ENCODE data around the gene FOS.

Gene FOS

GRCh38 chr14:75311356-75311755 lies 32.7 kb downstream of the FOS start (continued):
- no peak for TF ChIP-seq ZNF394 (tag by site-specific recombination; IDR thresholded peaks at IDR 0.05; ENCODE audit: borderline replicate concordance)
- TF ChIP-seq ZEB2 (tag by site-specific recombination; IDR thresholded peaks at IDR 0.05) = no peak

GRCh38 chr14:75312341-75312740 lies 33.7 kb downstream of the FOS start:
- Histone ChIP-seq H3K4me3 (ENCODE audit: low read depth, low read length) (no peak overlapping the region), H3K27ac (ENCODE audit: extremely low read depth, low read depth, low read length) (no peak overlapping the region), H3K9me3 (ENCODE audit: control insufficient read depth, insufficient read depth, low read depth, low read length) (no peaks in the 10 kb centered on the region), H3K36me3 (ENCODE audit: control insufficient read depth in 2 of 2, insufficient read depth in 1 of 2, low read length in 2 of 2) (no peaks in the 10 kb centered on the region), H3K4me1 (ENCODE audit: control insufficient read depth, insufficient read depth, low read length) (0 out of 2 replicates have a peak, but pooled peaks cover 5% of the 10 kb centered on the region)
- CTCF ChIA-PET = interaction anchor here (1.0 kb wide), 1 partner anchor 249 kb away, joined by 5 read pairs; no protein-coding TSS in a partner anchor
- POLR2A ChIA-PET = no interaction called here
- TF ChIP-seq ZNF791 (tag by site-specific recombination; IDR thresholded peaks at IDR 0.05) (no peak), ZNF837 (tag by site-specific recombination; IDR thresholded peaks at IDR 0.05) (no peak), ZNF239 (tag by site-specific recombination; IDR thresholded peaks at IDR 0.05) (no peak), ZBTB44 (tag by site-specific recombination; IDR thresholded peaks at IDR 0.05) (no peak), ZNF155 (tag by site-specific recombination; IDR thresholded peaks at IDR 0.05) (no peak), INSM2 (tag by site-specific recombination; IDR thresholded peaks at IDR 0.05) (no peak)

GRCh38 chr14:75313294-75313693 lies 34.7 kb downstream of the FOS start:
- Histone ChIP-seq H3K4me3 (ENCODE audit: low read depth, low read length) (no peak overlapping the region), H3K9me3 (ENCODE audit: control insufficient read depth, insufficient read depth, low read depth, low read length) (no peaks in the 10 kb centered on the region), H3K27ac (ENCODE audit: extremely low read depth, low read depth, low read length) (no peak overlapping the region), H3K4me1 (ENCODE audit: control insufficient read depth, insufficient read depth, low read length) (0 out of 2 replicates have a peak, but pooled peaks cover 5% of the 10 kb centered on the region), H3K36me3 (ENCODE audit: control insufficient read depth in 2 of 2, insufficient read depth in 1 of 2, low read length in 2 of 2) (no peaks in the 10 kb centered on the region)
- POLR2A ChIA-PET = no interaction called here
- CTCF ChIA-PET = interaction anchor here (1.4 kb wide), 1 partner anchor 248 kb away, joined by 4 read pairs; no protein-coding TSS in a partner anchor
- no peak for TF ChIP-seq ZNF776 (tag by site-specific recombination; IDR thresholded peaks at IDR 0.05; ENCODE audit: borderline replicate concordance)
- TF ChIP-seq, protein P1, sequence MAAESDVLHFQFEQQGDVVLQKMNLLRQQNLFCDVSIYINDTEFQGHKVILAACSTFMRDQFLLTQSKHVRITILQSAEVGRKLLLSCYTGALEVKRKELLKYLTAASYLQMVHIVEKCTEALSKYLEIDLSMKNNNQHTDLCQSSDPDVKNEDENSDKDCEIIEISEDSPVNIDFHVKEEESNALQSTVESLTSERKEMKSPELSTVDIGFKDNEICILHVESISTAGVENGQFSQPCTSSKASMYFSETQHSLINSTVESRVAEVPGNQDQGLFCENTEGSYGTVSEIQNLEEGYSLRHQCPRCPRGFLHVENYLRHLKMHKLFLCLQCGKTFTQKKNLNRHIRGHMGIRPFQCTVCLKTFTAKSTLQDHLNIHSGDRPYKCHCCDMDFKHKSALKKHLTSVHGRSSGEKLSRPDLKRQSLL (tag by site-specific recombination; IDR thresholded peaks at IDR 0.05) = no peak
- TF ChIP-seq SP7 (tag by site-specific recombination; IDR thresholded peaks at IDR 0.05) = no peak
- TF ChIP-seq, protein P2, sequence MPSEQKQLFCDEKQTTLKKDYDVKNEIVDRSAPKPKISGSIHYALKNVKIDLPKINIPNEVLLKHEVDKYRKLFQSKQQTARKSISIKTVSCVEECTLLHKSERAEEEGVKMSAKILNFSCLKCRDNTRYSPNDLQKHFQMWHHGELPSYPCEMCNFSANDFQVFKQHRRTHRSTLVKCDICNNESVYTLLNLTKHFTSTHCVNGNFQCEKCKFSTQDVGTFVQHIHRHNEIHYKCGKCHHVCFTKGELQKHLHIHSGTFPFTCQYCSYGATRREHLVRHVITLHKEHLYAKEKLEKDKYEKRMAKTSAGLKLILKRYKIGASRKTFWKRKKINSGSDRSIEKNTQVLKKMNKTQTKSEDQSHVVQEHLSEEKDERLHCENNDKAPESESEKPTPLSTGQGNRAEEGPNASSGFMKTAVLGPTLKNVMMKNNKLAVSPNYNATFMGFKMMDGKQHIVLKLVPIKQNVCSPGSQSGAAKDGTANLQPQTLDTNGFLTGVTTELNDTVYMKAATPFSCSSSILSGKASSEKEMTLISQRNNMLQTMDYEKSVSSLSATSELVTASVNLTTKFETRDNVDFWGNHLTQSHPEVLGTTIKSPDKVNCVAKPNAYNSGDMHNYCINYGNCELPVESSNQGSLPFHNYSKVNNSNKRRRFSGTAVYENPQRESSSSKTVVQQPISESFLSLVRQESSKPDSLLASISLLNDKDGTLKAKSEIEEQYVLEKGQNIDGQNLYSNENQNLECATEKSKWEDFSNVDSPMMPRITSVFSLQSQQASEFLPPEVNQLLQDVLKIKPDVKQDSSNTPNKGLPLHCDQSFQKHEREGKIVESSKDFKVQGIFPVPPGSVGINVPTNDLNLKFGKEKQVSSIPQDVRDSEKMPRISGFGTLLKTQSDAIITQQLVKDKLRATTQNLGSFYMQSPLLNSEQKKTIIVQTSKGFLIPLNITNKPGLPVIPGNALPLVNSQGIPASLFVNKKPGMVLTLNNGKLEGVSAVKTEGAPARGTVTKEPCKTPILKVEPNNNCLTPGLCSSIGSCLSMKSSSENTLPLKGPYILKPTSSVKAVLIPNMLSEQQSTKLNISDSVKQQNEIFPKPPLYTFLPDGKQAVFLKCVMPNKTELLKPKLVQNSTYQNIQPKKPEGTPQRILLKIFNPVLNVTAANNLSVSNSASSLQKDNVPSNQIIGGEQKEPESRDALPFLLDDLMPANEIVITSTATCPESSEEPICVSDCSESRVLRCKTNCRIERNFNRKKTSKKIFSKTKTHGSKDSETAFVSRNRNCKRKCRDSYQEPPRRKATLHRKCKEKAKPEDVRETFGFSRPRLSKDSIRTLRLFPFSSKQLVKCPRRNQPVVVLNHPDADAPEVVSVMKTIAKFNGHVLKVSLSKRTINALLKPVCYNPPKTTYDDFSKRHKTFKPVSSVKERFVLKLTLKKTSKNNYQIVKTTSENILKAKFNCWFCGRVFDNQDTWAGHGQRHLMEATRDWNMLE (tag by site-specific recombination; conservative IDR thresholded peaks at IDR 0.05; ENCODE audit: low read depth) = no peak
- no peak for TF ChIP-seq ZNF394 (tag by site-specific recombination; IDR thresholded peaks at IDR 0.05; ENCODE audit: borderline replicate concordance)
- TF ChIP-seq, protein P3, sequence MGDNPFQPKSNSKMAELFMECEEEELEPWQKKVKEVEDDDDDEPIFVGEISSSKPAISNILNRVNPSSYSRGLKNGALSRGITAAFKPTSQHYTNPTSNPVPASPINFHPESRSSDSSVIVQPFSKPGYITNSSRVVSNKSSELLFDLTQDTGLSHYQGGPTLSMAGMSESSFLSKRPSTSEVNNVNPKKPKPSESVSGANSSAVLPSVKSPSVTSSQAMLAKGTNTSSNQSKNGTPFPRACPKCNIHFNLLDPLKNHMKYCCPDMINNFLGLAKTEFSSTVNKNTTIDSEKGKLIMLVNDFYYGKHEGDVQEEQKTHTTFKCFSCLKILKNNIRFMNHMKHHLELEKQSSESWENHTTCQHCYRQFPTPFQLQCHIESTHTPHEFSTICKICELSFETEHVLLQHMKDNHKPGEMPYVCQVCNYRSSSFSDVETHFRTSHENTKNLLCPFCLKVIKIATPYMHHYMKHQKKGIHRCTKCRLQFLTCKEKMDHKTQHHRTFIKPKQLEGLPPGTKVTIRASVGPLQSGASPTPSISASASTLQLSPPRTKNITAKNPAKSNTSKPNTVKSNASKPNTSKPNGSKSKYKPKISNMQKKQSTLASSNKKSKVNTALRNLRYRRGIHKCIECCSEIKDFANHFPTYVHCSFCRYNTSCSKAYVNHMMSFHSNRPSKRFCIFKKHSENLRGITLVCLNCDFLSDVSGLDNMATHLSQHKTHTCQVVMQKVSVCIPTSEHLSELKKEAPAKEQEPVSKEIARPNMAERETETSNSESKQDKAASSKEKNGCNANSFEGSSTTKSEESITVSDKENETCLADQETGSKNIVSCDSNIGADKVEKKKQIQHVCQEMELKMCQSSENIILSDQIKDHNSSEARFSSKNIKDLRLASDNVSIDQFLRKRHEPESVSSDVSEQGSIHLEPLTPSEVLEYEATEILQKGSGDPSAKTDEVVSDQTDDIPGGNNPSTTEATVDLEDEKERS (tag by site-specific recombination; IDR thresholded peaks at IDR 0.05) = no peak
- no peak for TF ChIP-seq ZNF76 (tag by site-specific recombination; IDR thresholded peaks at IDR 0.05; ENCODE audit: borderline replicate concordance, low read depth)
- no peak for TF ChIP-seq ZNF202 (tag by site-specific recombination; IDR thresholded peaks at IDR 0.05; ENCODE audit: borderline replicate concordance)
- TF ChIP-seq ZSCAN30 (tag by site-specific recombination; IDR thresholded peaks at IDR 0.05) = no peak
- TF ChIP-seq ZEB2 (tag by site-specific recombination; IDR thresholded peaks at IDR 0.05) = no peak
- TF ChIP-seq, protein P4, sequence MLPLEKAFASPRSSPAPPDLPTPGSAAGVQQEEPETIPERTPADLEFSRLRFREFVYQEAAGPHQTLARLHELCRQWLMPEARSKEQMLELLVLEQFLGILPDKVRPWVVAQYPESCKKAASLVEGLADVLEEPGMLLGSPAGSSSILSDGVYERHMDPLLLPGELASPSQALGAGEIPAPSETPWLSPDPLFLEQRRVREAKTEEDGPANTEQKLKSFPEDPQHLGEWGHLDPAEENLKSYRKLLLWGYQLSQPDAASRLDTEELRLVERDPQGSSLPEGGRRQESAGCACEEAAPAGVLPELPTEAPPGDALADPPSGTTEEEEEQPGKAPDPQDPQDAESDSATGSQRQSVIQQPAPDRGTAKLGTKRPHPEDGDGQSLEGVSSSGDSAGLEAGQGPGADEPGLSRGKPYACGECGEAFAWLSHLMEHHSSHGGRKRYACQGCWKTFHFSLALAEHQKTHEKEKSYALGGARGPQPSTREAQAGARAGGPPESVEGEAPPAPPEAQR (tag by site-specific recombination; IDR thresholded peaks at IDR 0.05) = no peak
- no peak for TF ChIP-seq ZFP69B (tag by site-specific recombination; IDR thresholded peaks at IDR 0.05)
